ENCODE measurements around the gene ETS2.

The ETS2 gene

GRCh38 chr21:38793926-38794713, 11.6 kb upstream of the ETS2 start:
- TF ChIP-seq RAD21 (IDR thresholded peaks at IDR 0.05; ENCODE audit: low read depth) (no peak), TAF1 (IDR thresholded peaks at IDR 0.05; ENCODE audit: low read depth) (no peak), USF1 (IDR thresholded peaks at IDR 0.05) (no peak), EGR1 (IDR thresholded peaks at IDR 0.05) (no peak), CREB1 (IDR thresholded peaks at IDR 0.05; ENCODE audit: low read depth) (no peak), ZBTB7A (IDR thresholded peaks at IDR 0.05; ENCODE audit: low read depth) (no peak), TCF12 (IDR thresholded peaks at IDR 0.05; ENCODE audit: low read depth) (no peak), CEBPB (IDR thresholded peaks at IDR 0.05) (no peak), YY1 (IDR thresholded peaks at IDR 0.05; ENCODE audit: low read depth) (no peak), MAX (IDR thresholded peaks at IDR 0.05) (no peak), EP300 (IDR thresholded peaks at IDR 0.05; ENCODE audit: borderline replicate concordance) (no peak), TEAD4 (IDR thresholded peaks at IDR 0.05) (no peak), FOXM1 (IDR thresholded peaks at IDR 0.05; ENCODE audit: borderline replicate concordance, low read depth) (no peak), REST (IDR thresholded peaks at IDR 0.05; ENCODE audit: low read depth) (no peak), NFIC (IDR thresholded peaks at IDR 0.05) (no peak)

GRCh38 chr21:38794978-38795377, 10.8 kb upstream of the ETS2 start:
- TF ChIP-seq TEAD4 (IDR thresholded peaks at IDR 0.05): 0 out of 2 replicates have a peak, but pooled peaks have one; percentile 20
- TF ChIP-seq ZBTB7A (IDR thresholded peaks at IDR 0.05; ENCODE audit: low read depth): no peak
- peak; percentile 17; the same call in 1 of the 2 replicates for TF ChIP-seq MAX (IDR thresholded peaks at IDR 0.05)
- TF ChIP-seq TCF12 (IDR thresholded peaks at IDR 0.05; ENCODE audit: low read depth): peak; percentile 67
- no peak for TF ChIP-seq REST (IDR thresholded peaks at IDR 0.05; ENCODE audit: low read depth)
- TF ChIP-seq EP300 (IDR thresholded peaks at IDR 0.05; ENCODE audit: borderline replicate concordance): peak; percentile 58; the same call in 1 of the 2 replicates
- no peak for TF ChIP-seq EGR1 (IDR thresholded peaks at IDR 0.05)
- peak; percentile 32 for TF ChIP-seq RAD21 (IDR thresholded peaks at IDR 0.05; ENCODE audit: low read depth)

GRCh38 chr21:38795475-38795874, 10.3 kb upstream of the ETS2 start:
- no peak for TF ChIP-seq REST (IDR thresholded peaks at IDR 0.05; ENCODE audit: low read depth)
- TF ChIP-seq MAX (IDR thresholded peaks at IDR 0.05): peak; percentile 34; the same call in 1 of the 2 replicates
- peak; percentile 64 for TF ChIP-seq USF1 (IDR thresholded peaks at IDR 0.05)

- TF ChIP-seq TEAD4 (IDR thresholded peaks at IDR 0.05) (no peak), EP300 (IDR thresholded peaks at IDR 0.05; ENCODE audit: borderline replicate concordance) (peak; percentile 22; the same call in 1 of the 2 replicates), RAD21 (IDR thresholded peaks at IDR 0.05; ENCODE audit: low read depth) (peak; percentile 46; the same call in 1 of the 2 replicates), TAF1 (IDR thresholded peaks at IDR 0.05; ENCODE audit: low read depth) (no peak)
These were observed 9.3 kb upstream of the ETS2 start for GRCh38 chr21:38796424-38796823.

Data from Ishikawa (cell line).